ENCODE results near the gene RGS11. TPM values are rescaled to one million over a fixed set of nuclear protein-coding genes. Genes with fewer than 3 reads are reported as not detected.
"Not testable (repeated sequence)": the region's sequence is repeated elsewhere in the genome, so short reads cannot be mapped to it uniquely, and the experiment has no call there.

The RGS11 gene
- total and polyA plus RNA-seq, 12 donors = 0.83 to 98.6 (median 6.1) TPM

DNA sequence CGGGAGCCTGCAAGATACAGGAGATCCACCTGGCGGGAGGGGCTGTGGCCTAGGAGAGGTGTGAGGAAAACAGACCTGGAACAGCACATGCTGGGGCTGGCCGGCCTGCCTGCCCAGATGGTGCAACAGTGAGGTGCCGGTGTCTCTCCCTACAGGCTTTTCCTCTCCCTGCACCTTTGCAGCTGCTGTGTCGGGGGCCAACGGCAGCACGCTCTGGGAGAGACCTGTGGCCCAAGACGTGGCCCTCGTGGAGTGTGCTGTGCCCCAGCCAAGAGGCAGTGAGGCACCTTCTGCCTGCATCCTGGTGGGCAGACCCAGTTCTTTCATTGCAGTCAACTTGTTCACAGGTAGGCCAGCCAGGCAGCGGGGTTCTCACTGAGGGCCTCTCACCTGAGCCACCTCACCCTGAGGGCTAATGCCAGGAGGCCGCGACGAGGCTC is 15.9 kb downstream of the RGS11 start:
- no peak for TF ChIP-seq POLR2A (IDR thresholded peaks at IDR 0.05)
- H3K27ac ChIP-seq = no peak overlapping the region
- whole genome bisulfite sequencing, 4 donors = 87 to 96% (median 94%) methylated on average over 8 to 13 of the region's 13 CpGs
- H3K9me3 ChIP-seq (replicated peaks in 1 of 3) = no peaks in the 10 kb centered on the region
- H3K27me3 ChIP-seq = no peaks in the 10 kb centered on the region
- peaks cover 0 to 70% of the 10 kb centered on the region in 2 donors for H3K36me3 ChIP-seq (replicated peaks in 1 of 2)
- intact Hi-C loops (cut with DNase I) = no loop called here
- H3K4me3 ChIP-seq = no peak overlapping the region
- H3K4me1 ChIP-seq (replicated peaks in 1 of 2) = no peaks in the 10 kb centered on the region
- DNase-seq = no peak

DNA sequence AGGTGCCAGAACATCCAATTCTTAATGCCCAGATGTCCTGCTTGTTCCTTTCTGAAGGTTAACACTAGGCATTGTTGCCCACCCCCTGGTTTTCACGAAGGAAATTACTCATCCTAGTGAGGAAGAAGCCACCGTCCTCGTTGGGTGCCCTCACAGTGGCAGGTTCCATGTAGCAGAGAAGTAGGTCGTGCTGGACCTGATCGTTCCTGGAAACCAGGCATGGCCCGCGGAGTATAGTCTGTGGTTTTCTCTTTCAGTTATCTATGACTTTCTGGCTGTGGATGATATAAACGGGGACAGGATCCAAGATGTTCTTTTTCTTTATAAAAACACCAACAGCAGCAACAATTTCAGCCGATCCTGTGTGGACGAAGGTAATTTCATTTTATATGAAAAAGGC is 16.5 kb downstream of the RGS11 start:
- H3K4me1 ChIP-seq (replicated peaks in 1 of 2) = no peaks in the 10 kb centered on the region
- no peak overlapping the region for H3K27ac ChIP-seq
- no peaks in the 10 kb centered on the region for H3K27me3 ChIP-seq
- TF ChIP-seq, protein P1, sequence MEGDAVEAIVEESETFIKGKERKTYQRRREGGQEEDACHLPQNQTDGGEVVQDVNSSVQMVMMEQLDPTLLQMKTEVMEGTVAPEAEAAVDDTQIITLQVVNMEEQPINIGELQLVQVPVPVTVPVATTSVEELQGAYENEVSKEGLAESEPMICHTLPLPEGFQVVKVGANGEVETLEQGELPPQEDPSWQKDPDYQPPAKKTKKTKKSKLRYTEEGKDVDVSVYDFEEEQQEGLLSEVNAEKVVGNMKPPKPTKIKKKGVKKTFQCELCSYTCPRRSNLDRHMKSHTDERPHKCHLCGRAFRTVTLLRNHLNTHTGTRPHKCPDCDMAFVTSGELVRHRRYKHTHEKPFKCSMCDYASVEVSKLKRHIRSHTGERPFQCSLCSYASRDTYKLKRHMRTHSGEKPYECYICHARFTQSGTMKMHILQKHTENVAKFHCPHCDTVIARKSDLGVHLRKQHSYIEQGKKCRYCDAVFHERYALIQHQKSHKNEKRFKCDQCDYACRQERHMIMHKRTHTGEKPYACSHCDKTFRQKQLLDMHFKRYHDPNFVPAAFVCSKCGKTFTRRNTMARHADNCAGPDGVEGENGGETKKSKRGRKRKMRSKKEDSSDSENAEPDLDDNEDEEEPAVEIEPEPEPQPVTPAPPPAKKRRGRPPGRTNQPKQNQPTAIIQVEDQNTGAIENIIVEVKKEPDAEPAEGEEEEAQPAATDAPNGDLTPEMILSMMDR (IDR thresholded peaks at IDR 0.05) = no peak
- TF ChIP-seq POLR2A (IDR thresholded peaks at IDR 0.05) = no peak
- WGBS, 4 donors = 73 to 84% (median 78%) methylated on average over 10 of the region's 10 CpGs
- peaks cover 0 to 64% of the 10 kb centered on the region in 2 donors for H3K36me3 ChIP-seq (replicated peaks in 1 of 2)
- intact Hi-C loops (cut with DNase I) = no loop called here
- DNase-seq = no peak
- no peaks in the 10 kb centered on the region for H3K9me3 ChIP-seq (replicated peaks in 1 of 3)
- H3K4me3 ChIP-seq = no peak overlapping the region

DNA sequence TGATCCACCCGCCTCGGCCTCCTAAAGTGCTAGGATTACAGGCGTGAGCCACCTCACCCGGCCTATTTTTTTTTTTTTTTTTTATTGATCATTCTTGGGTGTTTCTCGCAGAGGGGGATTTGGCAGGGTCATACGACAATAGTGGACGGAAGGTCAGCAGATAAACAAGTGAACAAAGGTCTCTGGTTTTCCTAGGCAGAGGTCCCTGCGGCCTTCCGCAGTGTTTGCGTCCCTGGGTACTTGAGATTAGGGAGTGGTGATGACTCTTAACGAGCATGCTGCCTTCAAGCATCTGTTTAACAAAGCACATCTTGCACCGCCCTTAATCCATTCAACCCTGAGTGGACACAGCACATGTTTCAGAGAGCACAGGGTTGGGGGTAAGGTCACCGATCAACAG is 17.7 kb downstream of the RGS11 start:
- WGBS, 4 donors = 93 to 97% (median 94%) methylated on average over 8 to 11 of the region's 13 CpGs
- H3K4me3 ChIP-seq; H3K9me3 ChIP-seq (replicated peaks in 1 of 3); DNase-seq; H3K4me1 ChIP-seq (replicated peaks in 1 of 2); H3K27me3 ChIP-seq; H3K27ac ChIP-seq; intact Hi-C loops (cut with DNase I): not testable (repeated sequence)
- peaks cover 0 to 56% of the 10 kb centered on the region in 2 donors for H3K36me3 ChIP-seq (replicated peaks in 1 of 2)

DNA sequence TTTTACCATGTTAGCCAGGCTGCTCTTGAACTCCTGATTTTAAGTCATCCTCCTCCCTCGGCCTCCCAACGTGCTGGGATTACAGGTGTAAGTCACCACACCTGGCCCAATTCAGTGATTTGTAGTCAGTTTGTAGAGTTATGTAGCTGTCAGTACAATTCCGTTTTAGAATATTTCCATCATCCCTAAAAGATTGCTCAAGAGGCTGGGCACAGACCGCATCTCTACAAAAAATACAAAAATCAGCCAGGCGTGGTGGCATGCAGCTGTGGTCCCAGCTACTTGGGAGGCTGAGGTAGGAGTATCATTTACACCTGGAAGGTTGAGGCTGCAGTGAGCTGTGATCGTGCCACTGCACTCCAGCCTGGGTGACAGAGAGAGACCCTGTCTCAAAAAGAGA is 20.6 kb downstream of the RGS11 start:
- intact Hi-C loops (cut with DNase I) = no loop called here
- H3K36me3 ChIP-seq (replicated peaks in 1 of 2) = peaks cover 0 to 35% of the 10 kb centered on the region in 2 donors
- 97 to 98% (median 97%) methylated on average over 6 of the region's 6 CpGs for WGBS, 4 donors

DNA sequence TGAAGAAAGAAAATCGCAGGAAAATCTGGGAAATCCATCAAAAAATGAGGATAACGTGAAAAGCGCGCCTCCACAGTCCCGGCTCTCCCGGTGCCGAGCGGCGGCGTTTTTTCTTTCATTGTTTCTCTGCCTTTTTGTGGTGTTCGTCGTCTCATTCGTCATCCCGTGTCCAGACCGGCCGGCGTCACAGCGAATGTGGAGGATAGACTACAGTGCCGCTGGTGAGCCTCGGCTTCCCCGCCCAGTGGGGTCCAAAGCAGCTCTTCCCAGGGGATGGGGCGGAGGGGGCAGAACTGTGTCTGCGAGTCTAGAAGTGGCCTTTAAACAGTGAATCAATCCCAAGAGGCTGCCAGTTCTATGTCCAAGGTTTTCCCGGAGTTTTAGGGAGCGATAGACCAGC is 21.3 kb downstream of the RGS11 start:
- Histone ChIP-seq H3K27ac (no peak overlapping the region), H3K36me3 (replicated peaks in 1 of 2) (peaks cover 0 to 33% of the 10 kb centered on the region in 2 donors), H3K27me3 (no peaks in the 10 kb centered on the region), H3K4me3 (no peak overlapping the region), H3K4me1 (replicated peaks in 1 of 2) (no peaks in the 10 kb centered on the region), H3K9me3 (replicated peaks in 1 of 3) (no peaks in the 10 kb centered on the region)
- TF ChIP-seq, protein P1 (IDR thresholded peaks at IDR 0.05) = no peak
- no peak for TF ChIP-seq POLR2A (IDR thresholded peaks at IDR 0.05)
- WGBS, 4 donors = 94 to 97% (median 96%) methylated on average over 24 to 25 of the region's 25 CpGs
- no peak for DNase-seq
- intact Hi-C loops (cut with DNase I) = no loop called here

More for the DNA sequence above, 20.6 kb downstream of the RGS11 start:
- Histone ChIP-seq H3K4me1 (replicated peaks in 1 of 2) (no peaks in the 10 kb centered on the region), H3K4me3 (no peak overlapping the region), H3K27ac (no peak overlapping the region), H3K9me3 (replicated peaks in 1 of 3) (no peaks in the 10 kb centered on the region), H3K27me3 (no peaks in the 10 kb centered on the region)
- no peak for TF ChIP-seq POLR2A (IDR thresholded peaks at IDR 0.05)
- TF ChIP-seq, protein P1 (IDR thresholded peaks at IDR 0.05) = no peak
- no peak for DNase-seq
